GM18519 (cell line): ENCODE measurements around the gene APOBEC4.
"Not testable (repeated sequence)": the region's sequence is repeated elsewhere in the genome, so short reads cannot be mapped to it uniquely, and the experiment has no call there.

ENCODE experiments used
- ATAC-seq: cut with Tn5 transposase; IDR thresholded peaks from one replicate; pipeline ENCODE4 v1.9.1; 2021; ENCODE audit warnings: mild to moderate bottlenecking, moderate library complexity; ENCODE audit not compliant: unreplicated experiment, low FRiP score

The APOBEC4 gene

GRCh38 chr1:183652547-183653461 lies at the start of gene APOBEC4:
Gene APOBEC4, minus strand, starts transcription at chr1:183653316. Its CDS starts 4,535 bp downstream, at chr1:183648781.
- ATAC-seq, result no peak

- no peak for ATAC-seq
Observed at GRCh38 chr1:183702813-183703198, 49.7 kb upstream of the APOBEC4 start.

- ATAC-seq, result no peak
Observed at GRCh38 chr1:183702087-183702812, 49.1 kb upstream of the APOBEC4 start.

- no peak for ATAC-seq
Observed at GRCh38 chr1:183699616-183700160, 46.6 kb upstream of the APOBEC4 start.

- no peak for ATAC-seq
Observed at GRCh38 chr1:183697814-183698590, 44.9 kb upstream of the APOBEC4 start.

GRCh38 chr1:183696981-183697380 lies 43.9 kb upstream of the APOBEC4 start:
- no peak for ATAC-seq

GRCh38 chr1:183694755-183695154 lies 41.6 kb upstream of the APOBEC4 start:
- ATAC-seq, result no peak

GRCh38 chr1:183694066-183694465 lies 41.0 kb upstream of the APOBEC4 start:
- ATAC-seq, result no peak

GRCh38 chr1:183693521-183693920 lies 40.4 kb upstream of the APOBEC4 start:
- no peak for ATAC-seq

GRCh38 chr1:183689762-183690204 lies 36.7 kb upstream of the APOBEC4 start:
- ATAC-seq, result peak; percentile 78

GRCh38 chr1:183688341-183689060 lies 35.4 kb upstream of the APOBEC4 start:
- no peak for ATAC-seq

GRCh38 chr1:183687546-183688304 lies 34.6 kb upstream of the APOBEC4 start:
- ATAC-seq, result no peak

- ATAC-seq, result no peak
Observed at GRCh38 chr1:183686229-183686628, 33.1 kb upstream of the APOBEC4 start.

- no peak for ATAC-seq
Observed at GRCh38 chr1:183685112-183685713, 32.1 kb upstream of the APOBEC4 start.

- ATAC-seq, result not testable (repeated sequence)
Observed at GRCh38 chr1:183679363-183679762, 26.2 kb upstream of the APOBEC4 start.

- ATAC-seq, result no peak
Observed at GRCh38 chr1:183678819-183679218, 25.7 kb upstream of the APOBEC4 start.

- ATAC-seq, result no peak
Observed at GRCh38 chr1:183676586-183677189, 23.6 kb upstream of the APOBEC4 start.

GRCh38 chr1:183675883-183676585 lies 22.9 kb upstream of the APOBEC4 start:
- ATAC-seq, result no peak
